AG10803 (cell line): ENCODE measurements around the gene EDEM3.

ENCODE experiments used
- DNase-seq: peaks from one replicate; pipeline ENCODE4 v3.0.0; 2010; ENCODE audit warnings: low read depth
- H3K4me3 ChIP-seq: 2 replicates; pipeline ENCODE4 v1.5.1; 2011; ENCODE audit warnings: mild to moderate bottlenecking, low read length, control low read depth
- CTCF ChIP-seq: conservative IDR thresholded peaks from 2 replicates; pipeline ENCODE4 v1.5.1; 2011; ENCODE audit warnings: mild to moderate bottlenecking, low read length, control low read depth, inconsistent platforms

The EDEM3 gene

GRCh38 chr1:184739070-184739469 lies 15.6 kb downstream of the EDEM3 start:
- TF ChIP-seq CTCF: no peak
- H3K4me3 ChIP-seq: no peak overlapping the region
- no peak for DNase-seq

GRCh38 chr1:184734980-184735379 lies 19.7 kb downstream of the EDEM3 start:
- no peak for DNase-seq
- no peak overlapping the region for H3K4me3 ChIP-seq
- no peak for TF ChIP-seq CTCF

DNA sequence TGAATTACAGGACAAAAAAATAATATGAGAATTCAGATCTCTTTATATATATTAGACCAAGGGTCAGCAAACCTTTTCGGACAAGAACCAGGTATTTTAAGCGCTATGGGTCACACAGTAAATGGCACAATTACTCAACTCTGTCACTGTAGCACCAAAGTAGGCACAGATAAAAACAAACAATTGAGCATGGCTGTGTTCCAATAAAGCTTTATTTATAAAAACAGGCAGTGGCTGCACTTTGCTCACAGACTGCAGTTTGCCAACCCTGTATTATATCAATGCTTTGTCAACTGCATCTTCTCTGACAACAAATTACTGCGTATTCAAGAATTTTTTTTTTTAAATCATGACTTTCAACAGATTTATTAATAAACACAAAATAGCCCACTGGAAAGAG lies 29.8 kb downstream of the EDEM3 start:
- no peak for TF ChIP-seq CTCF
- no peak for DNase-seq
- no peak overlapping the region for H3K4me3 ChIP-seq

GRCh38 chr1:184716158-184716557 lies 38.5 kb downstream of the EDEM3 start:
- DNase-seq: peak; percentile 41
- TF ChIP-seq CTCF: no peak
- H3K4me3 ChIP-seq: no peak overlapping the region

GRCh38 chr1:184709418-184709817 lies 45.2 kb downstream of the EDEM3 start:
- DNase-seq: no peak
- no peak overlapping the region for H3K4me3 ChIP-seq
- no peak for TF ChIP-seq CTCF

GRCh38 chr1:184708084-184708676 lies 46.5 kb downstream of the EDEM3 start:
- TF ChIP-seq CTCF: no peak
- H3K4me3 ChIP-seq: no peak overlapping the region
- no peak for DNase-seq

GRCh38 chr1:184705271-184705670 lies 49.4 kb downstream of the EDEM3 start:
- TF ChIP-seq CTCF: no peak
- DNase-seq: no peak
- H3K4me3 ChIP-seq: no peak overlapping the region
